Globus pallidus (tissue), 1 donor: ENCODE results near the gene USP2.
A peak's percentile ranks its signal among the peaks of the same experiment; 100 is the strongest.

Source experiments
- DNase-seq: peaks from one replicate; pipeline ENCODE4 v3.0.0-alpha.2; 2015; ENCODE audit warnings: low spot score

USP2 gene, protein sequence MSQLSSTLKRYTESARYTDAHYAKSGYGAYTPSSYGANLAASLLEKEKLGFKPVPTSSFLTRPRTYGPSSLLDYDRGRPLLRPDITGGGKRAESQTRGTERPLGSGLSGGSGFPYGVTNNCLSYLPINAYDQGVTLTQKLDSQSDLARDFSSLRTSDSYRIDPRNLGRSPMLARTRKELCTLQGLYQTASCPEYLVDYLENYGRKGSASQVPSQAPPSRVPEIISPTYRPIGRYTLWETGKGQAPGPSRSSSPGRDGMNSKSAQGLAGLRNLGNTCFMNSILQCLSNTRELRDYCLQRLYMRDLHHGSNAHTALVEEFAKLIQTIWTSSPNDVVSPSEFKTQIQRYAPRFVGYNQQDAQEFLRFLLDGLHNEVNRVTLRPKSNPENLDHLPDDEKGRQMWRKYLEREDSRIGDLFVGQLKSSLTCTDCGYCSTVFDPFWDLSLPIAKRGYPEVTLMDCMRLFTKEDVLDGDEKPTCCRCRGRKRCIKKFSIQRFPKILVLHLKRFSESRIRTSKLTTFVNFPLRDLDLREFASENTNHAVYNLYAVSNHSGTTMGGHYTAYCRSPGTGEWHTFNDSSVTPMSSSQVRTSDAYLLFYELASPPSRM

DNA sequence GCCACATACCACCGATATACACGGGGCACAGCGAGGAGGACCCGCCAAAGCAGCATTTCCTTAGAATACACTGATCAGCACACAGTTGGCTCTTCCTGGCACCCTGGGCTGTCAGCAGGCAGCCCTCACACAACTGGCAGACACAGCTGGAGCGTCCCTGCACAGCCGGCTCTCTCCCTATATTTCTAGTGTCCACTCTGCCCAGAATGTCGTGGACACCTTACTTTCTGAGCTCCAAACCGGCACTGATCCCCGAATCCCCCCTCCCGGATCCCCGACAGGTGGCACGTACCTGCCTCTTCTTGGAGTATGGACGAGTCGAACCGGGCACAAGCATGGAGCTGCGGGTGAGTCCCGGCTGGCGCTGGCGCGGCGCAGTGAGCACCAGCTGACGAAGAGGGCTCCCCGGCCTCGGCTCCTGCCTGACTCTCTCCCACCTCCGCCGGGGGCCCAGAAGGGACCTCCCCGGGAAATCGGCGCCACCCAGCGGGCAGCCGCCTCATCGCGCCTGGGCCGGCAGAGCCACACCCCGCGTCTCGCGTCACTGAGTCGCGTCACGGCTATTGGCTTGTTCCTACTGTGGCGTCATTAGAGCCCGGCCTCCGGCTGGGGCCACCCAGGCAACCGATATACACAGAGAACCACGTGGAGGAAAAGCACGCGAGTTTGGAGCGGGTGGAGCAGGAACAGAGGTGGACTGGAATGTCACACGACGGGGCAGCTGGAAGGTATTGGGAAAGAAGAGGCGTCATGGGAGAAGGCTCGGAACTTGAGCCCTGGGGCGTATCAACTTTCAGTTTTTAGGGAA lies at the start of gene USP2:
Gene USP2, minus strand, starts transcription at position 510 of the 808 bp plus-strand sequence. CDS start 8,210 bp downstream, outside the sequence.
- peak; percentile 97 for DNase-seq

DNA sequence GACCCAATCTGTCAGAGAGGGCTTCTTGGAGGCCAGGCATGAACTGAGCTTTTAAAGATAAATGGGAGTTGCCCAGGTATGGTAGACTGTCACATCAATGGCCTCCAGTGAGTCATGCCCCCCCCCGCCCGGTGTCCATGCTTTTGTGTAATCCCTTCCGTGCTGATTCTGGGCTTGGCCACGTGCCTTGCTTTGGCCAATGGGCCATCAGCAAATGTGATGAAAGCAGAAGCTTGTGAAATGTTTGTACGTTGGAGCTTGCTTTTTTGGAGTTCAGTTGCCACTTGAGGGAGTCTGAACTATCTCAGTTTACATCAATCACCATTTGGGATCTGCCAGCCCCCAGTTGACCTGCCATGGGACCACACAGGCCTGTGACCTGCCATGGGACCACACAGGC lies 45.8 kb upstream of the USP2 start:
- DNase-seq, result no peak

- no peak for DNase-seq
Measured at GRCh38 chr11:119426142-119426541, 44.7 kb upstream of the USP2 start.

- no peak for DNase-seq
Measured at GRCh38 chr11:119424775-119425174, 43.3 kb upstream of the USP2 start.

DNA sequence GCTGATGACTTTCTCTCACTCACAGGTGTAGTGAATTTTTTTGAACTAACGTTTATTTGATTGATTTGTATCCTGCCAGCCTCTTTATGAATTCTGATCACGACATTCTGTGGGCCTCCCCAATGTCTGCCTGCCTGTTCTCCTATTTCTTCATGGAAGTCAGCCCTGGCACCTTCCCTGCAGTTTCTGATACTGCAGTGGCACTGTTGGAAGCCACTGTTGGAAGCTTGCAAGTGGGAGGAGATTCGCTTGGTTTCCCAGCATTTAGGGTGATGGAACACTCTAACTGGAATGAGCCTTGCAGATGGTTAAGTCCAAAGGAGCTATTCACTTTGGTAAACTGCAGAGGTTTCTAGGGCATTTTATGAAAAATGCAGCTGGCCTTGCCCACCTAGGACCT lies 42.8 kb upstream of the USP2 start:
- no peak for DNase-seq

DNA sequence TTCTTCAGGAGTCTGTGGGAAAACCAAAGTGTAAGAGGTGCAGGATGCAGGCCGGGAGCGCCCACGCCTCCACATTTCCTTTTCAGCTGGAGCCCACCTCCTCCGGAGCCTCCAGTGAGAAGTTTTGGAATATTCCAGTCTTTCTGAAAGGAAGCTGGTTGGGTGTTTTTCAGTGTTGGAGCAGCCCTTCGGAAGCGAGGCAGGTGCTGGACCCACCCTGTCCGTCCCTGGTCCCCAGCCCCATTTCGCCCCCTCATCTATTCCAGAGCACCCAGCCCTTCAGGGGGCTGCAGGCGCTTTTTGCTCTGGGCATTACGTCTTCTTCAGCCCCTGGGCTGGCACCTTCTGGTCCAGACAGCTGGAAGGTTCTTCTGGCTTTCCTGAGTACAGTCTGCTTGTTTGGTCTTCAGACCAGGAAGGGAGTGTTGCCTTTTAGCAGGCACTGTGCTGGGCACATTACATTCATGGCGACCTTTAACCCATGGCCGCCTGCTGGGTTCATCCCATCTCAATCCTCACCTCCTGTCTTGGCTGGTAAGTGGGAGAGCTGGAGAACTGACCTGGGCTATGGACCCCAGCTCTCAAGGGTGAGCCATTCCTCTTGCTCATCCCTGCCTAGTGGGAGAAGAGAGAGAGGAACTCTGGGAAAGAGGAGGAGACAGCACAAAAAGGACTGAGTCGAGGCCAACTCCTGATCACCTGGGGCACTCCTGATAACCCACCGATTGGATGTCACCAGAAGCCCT lies 42.2 kb upstream of the USP2 start:
- DNase-seq, result no peak

DNA sequence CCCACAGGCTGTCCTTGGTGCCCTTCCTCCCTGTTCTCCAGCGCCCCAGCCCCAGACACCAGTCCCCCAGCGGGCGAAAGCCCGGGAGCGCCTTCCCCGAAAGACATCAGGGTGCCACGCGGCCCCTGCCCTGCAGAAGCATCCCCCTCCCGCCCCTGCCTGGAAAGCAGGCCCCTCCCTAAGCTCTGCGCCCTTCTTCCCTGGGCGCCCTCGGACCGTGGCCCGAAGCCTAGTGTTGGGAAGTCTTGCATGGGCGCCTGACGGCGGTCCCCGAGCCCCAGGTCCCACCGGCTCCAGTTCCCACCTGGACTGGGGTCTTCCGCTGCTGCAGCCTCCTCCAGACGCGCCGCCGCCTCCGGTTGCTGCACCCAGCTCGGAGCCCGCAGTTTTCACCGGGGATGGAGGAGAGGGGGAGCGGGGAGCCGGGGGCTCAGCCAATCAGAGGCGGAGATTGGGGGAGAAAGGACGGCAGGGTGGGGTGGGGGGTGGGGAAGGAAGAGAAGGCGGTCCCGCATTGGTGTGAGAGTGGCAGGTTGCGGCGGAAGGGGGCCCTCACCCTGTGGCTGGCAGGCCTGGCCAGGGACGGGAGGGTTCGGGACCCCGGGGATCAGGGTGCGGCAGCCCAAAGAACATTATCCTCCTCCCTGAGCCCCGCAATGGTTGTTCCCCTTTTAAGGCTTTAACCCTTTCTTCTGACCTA lies 41.5 kb upstream of the USP2 start, which contains the start of gene THY1:
Gene THY1, minus strand, starts transcription at position 364 of the 700 bp plus-strand sequence. CDS start 2,267 bp downstream, outside the sequence.
- peak; percentile 57 for DNase-seq

DNA sequence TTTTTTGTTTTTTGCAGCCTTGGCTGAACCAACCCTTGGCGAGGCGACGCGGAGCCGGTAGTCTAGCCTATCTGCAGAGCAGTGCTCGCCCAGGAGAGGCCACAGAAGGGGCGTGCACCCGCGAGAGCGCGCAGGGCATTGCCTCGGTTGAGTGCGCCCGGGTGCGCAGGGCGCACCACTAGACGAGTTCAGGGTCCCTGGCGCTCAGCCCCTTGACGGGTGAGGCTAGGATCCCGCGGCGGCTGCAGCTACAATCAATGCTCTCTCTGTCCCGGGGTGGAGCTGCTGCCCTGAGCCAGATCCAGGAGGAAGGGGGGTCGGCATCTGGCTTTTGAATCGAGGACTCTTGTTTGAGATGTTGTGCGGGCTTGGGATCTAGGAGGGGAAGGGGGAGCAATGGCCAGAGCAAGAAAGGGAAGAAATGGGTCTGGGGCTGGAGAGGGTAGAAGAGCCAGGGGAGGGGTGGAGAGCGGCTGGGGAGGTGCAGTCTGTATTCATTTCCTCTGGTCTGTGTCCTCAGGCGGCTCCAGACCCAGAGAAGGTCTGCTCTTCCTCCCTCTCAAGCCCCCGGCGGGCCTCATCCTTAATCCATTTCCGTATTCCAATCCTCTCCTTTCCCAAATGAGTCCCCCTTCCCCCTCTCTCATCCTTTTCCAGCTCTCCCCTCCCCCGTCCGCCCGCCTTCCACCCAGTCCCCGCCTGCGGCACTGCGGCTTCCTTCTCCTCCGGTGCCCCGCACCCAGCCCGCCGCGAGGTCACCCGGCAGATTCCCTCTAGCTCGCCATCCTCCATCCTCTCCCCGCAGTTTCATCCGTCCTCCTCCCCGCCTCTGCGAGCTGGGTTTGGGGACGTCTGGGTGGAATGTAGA lies 40.7 kb upstream of the USP2 start:
- peak; percentile 74 for DNase-seq

- DNase-seq, result no peak
Measured at GRCh38 chr11:119421351-119421750, 39.9 kb upstream of the USP2 start.

DNA sequence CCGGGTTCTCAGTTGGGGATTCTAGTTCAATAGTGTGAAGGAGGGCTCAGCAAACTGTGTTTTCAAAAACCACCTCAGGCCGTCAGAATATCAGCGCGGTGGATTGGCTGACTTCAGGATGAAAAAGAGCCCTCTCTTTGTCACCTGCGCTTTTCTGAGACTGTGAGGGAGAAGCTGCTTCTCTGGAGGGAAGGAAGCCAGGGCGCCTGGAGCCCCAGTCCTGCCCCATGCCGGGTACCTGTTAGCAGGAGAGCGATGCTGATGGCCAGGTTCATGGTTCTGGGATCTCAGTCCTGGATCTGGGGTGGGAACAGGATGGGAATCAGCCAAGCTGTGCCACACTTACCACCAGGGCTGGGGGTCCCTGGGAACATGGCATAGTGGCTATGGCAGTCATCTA lies 39.1 kb upstream of the USP2 start:
- DNase-seq, result no peak

GRCh38 chr11:119419834-119420492 lies 38.5 kb upstream of the USP2 start:
- no peak for DNase-seq

GRCh38 chr11:119419246-119419645 lies 37.8 kb upstream of the USP2 start:
- DNase-seq, result no peak

- DNase-seq, result no peak
Measured at GRCh38 chr11:119418759-119419158, 37.3 kb upstream of the USP2 start.

GRCh38 chr11:119417726-119418540 lies 36.4 kb upstream of the USP2 start:
- no peak for DNase-seq

DNA sequence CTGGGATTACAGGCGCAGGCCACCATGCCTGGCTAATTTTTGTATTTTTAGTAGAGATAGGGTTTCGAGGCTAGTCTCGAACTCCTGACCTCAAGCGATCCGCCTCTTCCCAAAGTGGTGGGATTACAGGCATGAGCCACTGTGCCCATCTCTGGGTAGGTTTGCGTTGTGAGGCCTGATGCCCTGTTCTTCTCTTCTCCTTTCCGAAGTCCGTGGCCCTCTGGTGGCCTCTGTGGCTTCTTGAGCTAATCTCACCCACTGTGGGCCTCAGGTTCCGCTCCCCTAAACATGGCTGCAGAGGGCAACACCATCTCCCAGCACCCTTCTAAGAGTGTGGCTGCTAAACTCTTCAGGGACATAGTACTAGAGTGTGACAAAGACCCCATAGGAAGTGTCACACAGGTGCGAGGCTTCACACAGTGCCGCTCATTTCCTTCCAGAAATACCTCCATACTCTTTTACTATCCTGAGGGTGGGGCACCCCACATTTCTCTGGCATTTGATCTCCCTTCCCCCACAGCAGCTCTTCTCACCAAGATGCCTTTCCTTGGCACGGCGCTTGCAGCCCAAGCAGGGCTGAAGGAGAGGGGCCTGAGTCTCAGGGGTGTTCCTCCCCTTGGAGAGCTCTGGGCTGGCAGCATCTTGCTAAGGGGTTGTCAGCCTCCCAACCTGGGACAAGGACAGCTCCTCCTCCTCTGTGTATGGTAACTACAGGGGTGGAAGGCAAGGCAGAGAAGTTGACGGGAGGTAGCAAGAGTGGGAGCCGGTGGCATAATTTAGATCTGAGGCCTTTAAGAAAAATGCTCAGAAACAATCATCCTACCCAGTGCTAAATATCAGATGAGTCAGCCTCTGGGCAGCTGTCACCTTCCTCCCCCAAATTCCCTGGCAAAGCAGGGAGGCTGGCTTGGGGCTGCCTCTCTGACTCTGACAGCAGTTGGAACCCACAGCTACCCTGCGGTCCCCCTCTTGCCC lies 35.4 kb upstream of the USP2 start:
- DNase-seq, result no peak

DNA sequence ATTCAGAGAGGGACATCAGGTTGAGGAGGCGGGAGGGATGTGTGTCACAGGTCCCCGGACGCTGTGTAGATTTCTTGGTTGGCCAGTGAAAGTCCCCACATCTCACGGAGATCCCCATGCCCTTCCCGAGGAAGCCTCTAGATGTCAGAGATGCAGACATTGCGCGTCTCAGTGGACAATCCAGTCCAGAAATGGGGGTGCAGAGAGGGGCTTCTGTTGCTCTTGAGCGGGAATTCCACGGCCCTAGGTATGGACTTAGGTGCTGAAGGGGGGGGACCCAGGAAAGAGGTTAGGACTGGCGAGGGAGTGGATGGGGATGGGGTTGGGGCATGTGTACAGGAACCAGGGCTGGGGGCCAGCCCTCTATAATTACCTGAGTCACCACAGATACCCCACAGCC lies 34.5 kb upstream of the USP2 start:
- no peak for DNase-seq

GRCh38 chr11:119415517-119415916 lies 34.0 kb upstream of the USP2 start:
- DNase-seq, result no peak

GRCh38 chr11:119414734-119415133 lies 33.2 kb upstream of the USP2 start:
- DNase-seq, result no peak
